Psoas muscle (tissue), 8 donors: ENCODE measurements around the gene CCL27. TPM values are rescaled to one million over a fixed set of nuclear protein-coding genes. Genes with fewer than 3 reads are reported as not detected.

ENCODE experiments used
- ATAC-seq, 4 donors: fragments of 200-7000 bp; cut with Tn5 transposase; one replicate each; pipeline ENCODE4 v1.9.1; 2020; ENCODE audit warnings: moderate library complexity in 3 of 4, mild to moderate bottlenecking in 2 of 4
- DNase-seq, 2 donors: peaks; one replicate each; pipeline ENCODE4 v3.0.0-alpha.2; 2020
- H3K27ac ChIP-seq: fragments of 200-600 bp; one replicate; pipeline ENCODE4 v1.8.0; 2022
- H3K27me3 ChIP-seq, 3 donors: fragments of 200-600 bp in 1 of 3; one replicate each; pipeline versions ENCODE4 v1.6.1 to v1.8.0; 2013 to 2022; ENCODE audit warnings: low read length in 2 of 3, mild to moderate bottlenecking in 2 of 3, moderate library complexity in 1 of 3; ENCODE audit not compliant: insufficient read depth in 3 of 3
- H3K36me3 ChIP-seq, 2 donors: fragments of 200-600 bp in 1 of 2; one replicate each; pipeline versions ENCODE4 v1.6.1 to v1.8.0; 2013 to 2022; ENCODE audit warnings: low read depth in 1 of 2, mild to moderate bottlenecking in 1 of 2, moderate library complexity in 1 of 2; ENCODE audit not compliant: insufficient read depth in 1 of 2
- H3K4me1 ChIP-seq: fragments of 200-600 bp; one replicate; pipeline ENCODE4 v1.8.0; 2022
- H3K4me3 ChIP-seq: fragments of 200-600 bp; one replicate; pipeline ENCODE4 v1.8.0; 2022; ENCODE audit warnings: mild to moderate bottlenecking
- H3K9me3 ChIP-seq: fragments of 200-600 bp; one replicate; pipeline ENCODE4 v1.8.0; 2022
- CTCF ChIP-seq: fragments of 200-600 bp; IDR thresholded peaks from one replicate; pipeline ENCODE4 v1.8.0; 2022; ENCODE audit warnings: antibody characterized with exemption
- WGBS, 3 donors: extraction: QIAGEN DNeasy Blood & Tissue Kit; methylation state at CpG; one replicate each; pipeline versions ENCODE4 v1.1.6 to v1.1.7; 2013; 5-methylcytosine and 5-hydroxymethylcytosine counted together
- intact Hi-C, 2 donors: fragments of 100-400 bp; cut with DNase I; formaldehyde crosslinking; loops; one replicate each; pipeline versions ENCODE4 v1.11.0 to v1.14.2; 2022
- long read RNA-seq, 2 donors: library from polyadenylated mRNA; unstranded; transcript quantifications; one replicate each; pipeline ENCODE4 v2.0.0, GENCODE V29; 2021
- polyA plus RNA-seq, 3 donors: library from polyadenylated mRNA; stranded (reverse); fragments of 200-250 nt; gene quantifications; one replicate each; pipeline ENCODE4 v1.2.3, GENCODE V29; 2013
- total RNA-seq, 4 donors: library from RNA; stranded (reverse); fragmentation: NEBNext Ultra II Directional in 2 of 4; extraction: Animal tissue kit (Norgen Biotek cat#: 25700) in 2 of 4; gene quantifications; one replicate each; pipeline versions ENCODE4 v1.2.1 to v1.2.4, GENCODE V29; 2021 to 2023
- donor health status: healthy with polysubstance abuse.
- donor health status: DM: no; HTN: no; CAD: no; lungs with moderate emphysema.
- donor health status: Bipolar disorder and iron deficiency.
- donor health status: healthy.
- donor health status: DM: yes; HTN: yes; CAD: no.
- donor health status: DM: no; HTN: no; CAD: no.
- donor health status: DM: no; HTN: no; CAD: no.
- donor health status: DM: yes; HTN: yes; CAD: no.

Gene CCL27, protein sequence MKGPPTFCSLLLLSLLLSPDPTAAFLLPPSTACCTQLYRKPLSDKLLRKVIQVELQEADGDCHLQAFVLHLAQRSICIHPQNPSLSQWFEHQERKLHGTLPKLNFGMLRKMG
- total RNA-seq (under 1 TPM in 2 of 4 donors, not detected in 2; 0.25 to 0.50 TPM), polyA plus RNA-seq (under 1 TPM; 0.14 to 0.31 (median 0.21) TPM)
- long read RNA-seq, donor 1 = 0 reads
- long read RNA-seq, donor 2 = 0 reads

DNA sequence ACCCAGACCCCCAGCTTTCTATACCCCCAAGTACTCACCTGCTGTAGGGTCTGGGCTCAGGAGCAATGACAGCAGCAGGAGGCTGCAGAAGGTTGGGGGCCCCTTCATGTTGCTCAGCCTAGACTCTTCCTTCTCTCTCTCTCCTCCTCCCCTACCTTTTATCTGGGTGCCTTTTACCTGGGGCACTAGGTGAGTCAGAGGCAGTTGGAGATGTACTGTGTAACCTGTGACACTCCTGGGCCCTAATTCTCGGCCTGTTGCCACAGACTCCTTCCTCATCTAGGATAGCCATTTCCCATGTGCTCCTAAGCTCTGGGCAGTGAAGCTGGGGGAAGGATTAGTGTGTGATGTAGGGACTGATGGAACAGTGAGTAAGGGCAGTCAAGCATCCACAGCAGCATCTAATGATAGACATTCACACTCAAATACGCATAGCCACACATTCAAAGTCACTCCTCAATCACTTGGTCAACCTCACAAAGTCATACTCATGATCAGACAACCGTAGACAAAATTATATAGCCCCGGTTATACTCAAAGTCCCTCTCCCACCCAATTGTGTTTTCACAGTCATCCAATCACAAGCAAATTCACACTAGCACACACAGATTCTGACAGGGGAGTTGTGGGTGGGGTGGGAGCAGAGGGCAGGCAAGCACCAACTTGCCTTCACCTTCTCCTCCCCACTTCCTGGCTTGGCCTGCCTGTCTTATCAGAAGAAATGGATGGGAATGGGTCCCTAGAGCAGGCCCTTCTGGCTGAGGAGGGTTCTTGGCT is at the start of gene CCL27:
Gene CCL27, minus strand, starts transcription at position 132 of the 777 bp plus-strand sequence. Its CDS starts 24 bp downstream, at position 108.
- ATAC-seq (no peak), DNase-seq (no peak)
- H3K4me1 ChIP-seq = peaks cover 8% of the 10 kb centered on the region
- no peak for TF ChIP-seq CTCF
- intact Hi-C loops = loop anchor here in 1 of 2 donors (2.0 kb wide), 1 partner anchor 40 kb away; no protein-coding TSS in a partner anchor
- H3K27me3 ChIP-seq = no peaks in the 10 kb centered on the region
- peaks cover 0 to 18% of the 10 kb centered on the region in 2 donors for H3K36me3 ChIP-seq
- 80 to 88% (median 88%) methylated on average over 4 of the region's 4 CpGs for WGBS, 3 donors
- no peaks in the 10 kb centered on the region for H3K9me3 ChIP-seq
- no peak within 1 kb of the TSS for H3K4me3 ChIP-seq
- no peak within 1 kb of the TSS for H3K27ac ChIP-seq

DNA sequence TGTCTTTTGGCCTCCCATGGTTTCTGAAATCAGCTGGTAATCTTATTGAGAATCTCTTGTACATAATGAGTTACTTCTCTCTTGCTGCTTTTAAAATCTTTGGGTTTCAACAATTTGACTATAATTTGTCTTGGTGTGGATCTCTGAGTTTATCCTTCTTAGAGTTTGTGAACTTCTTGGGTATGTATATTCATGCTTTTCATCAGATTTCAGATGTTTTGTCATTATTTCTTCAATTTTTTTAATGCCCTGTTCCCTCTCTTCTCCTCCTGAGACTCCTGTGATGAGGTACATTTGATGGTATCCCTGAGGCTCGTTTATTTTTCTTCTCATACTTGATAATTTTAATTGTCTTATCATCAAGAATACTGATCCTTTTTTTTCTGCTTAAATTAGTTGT is 49.7 kb upstream of the CCL27 start:
- TF ChIP-seq CTCF = no peak
- no peak overlapping the region for H3K27ac ChIP-seq
- DNase-seq (no peak), ATAC-seq (no peak)
- no peaks in the 10 kb centered on the region for H3K4me1 ChIP-seq
- H3K9me3 ChIP-seq = no peaks in the 10 kb centered on the region
- H3K4me3 ChIP-seq = no peak overlapping the region
- intact Hi-C loops = no loop called here
- no peaks in the 10 kb centered on the region for H3K36me3 ChIP-seq
- H3K27me3 ChIP-seq = peaks cover 0 to 1% (median 0%) of the 10 kb centered on the region in 3 donors
- 49 to 61% (median 55%) methylated on average over 1 of the region's 1 CpG for WGBS, 3 donors

DNA sequence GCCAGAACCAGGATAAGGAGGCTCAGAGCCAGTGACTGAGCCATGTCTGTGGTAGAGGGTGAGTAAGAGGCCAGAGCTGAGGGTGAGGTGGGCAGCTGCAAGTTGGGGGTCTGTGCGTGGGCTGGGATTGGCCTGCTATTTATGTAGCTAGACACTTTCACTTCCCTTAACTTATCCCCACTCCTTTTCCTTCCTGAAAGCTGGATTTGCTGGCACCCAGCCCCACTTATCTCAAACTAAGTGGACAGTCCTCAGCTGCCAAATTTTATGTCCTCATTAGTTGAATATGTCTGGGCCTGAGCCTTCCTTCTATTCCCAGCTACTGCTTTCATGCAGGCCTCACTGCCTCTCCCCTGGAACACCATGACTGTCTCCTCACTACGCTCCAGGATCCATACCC is 47.6 kb upstream of the CCL27 start, which contains the start of gene CCL21:
Gene CCL21, minus strand, starts transcription at position 114 of the 400 bp plus-strand sequence. Its CDS starts 70 bp downstream, at position 44.
- no peak for TF ChIP-seq CTCF
- WGBS, 3 donors = 72 to 83% (median 83%) methylated on average over 2 of the region's 2 CpGs
- H3K36me3 ChIP-seq = no peaks in the 10 kb centered on the region
- H3K4me1 ChIP-seq = no peaks in the 10 kb centered on the region
- no peaks in the 10 kb centered on the region for H3K27me3 ChIP-seq
- intact Hi-C loops = no loop called here
- DNase-seq = no peak
- H3K9me3 ChIP-seq = no peaks in the 10 kb centered on the region
- no peak within 1 kb of the TSS for H3K4me3 ChIP-seq
- no peak for ATAC-seq
- no peak within 1 kb of the TSS for H3K27ac ChIP-seq

- no peak for ATAC-seq
These were observed 46.9 kb upstream of the CCL27 start for GRCh38 chr9:34709196-34709978.

More at GRCh38 chr9:34709196-34709978, 46.9 kb upstream of the CCL27 start:
- WGBS, 3 donors = 90 to 95% (median 91%) methylated on average over 9 of the region's 9 CpGs
- no peak for TF ChIP-seq CTCF
- intact Hi-C loops = no loop called here
- Histone ChIP-seq H3K4me1 (no peaks in the 10 kb centered on the region), H3K4me3 (no peak overlapping the region), H3K9me3 (no peaks in the 10 kb centered on the region), H3K27me3 (no peaks in the 10 kb centered on the region), H3K36me3 (no peaks in the 10 kb centered on the region), H3K27ac (no peak overlapping the region)
- no peak for DNase-seq
